ENCODE measurements around the gene MYO3B. TPM values are rescaled to one million over a fixed set of nuclear protein-coding genes. Genes with fewer than 3 reads are reported as not detected.

The MYO3B gene
- total RNA-seq, 1 donor = 0.09 TPM

DNA sequence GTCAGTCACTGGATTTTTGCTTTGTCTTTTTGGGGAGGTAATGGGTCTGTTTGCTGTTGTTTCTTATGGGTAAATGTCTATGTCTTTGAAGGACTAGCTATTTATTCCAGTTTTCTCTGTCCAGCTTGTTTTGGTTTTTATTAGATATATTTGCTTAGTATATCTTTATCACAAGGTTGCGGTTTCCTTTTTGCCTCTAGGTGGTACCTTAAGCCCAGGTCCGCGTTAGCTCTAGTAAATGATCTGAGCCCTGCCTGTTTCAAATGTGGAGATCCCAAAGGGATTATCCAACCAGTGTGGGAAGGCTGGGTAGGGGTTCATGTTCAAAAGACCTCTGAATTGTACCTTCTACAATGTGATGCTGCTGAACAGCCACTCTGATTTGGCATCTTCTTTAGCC is 114.5 kb downstream of the MYO3B start:
- H3K4me3 ChIP-seq (ENCODE audit: low read depth, low read length) = no peak overlapping the region
- no peak for TF ChIP-seq CTCF (IDR thresholded peaks at IDR 0.05; ENCODE audit: insufficient read depth, low read length)
- no peak for DNase-seq (ENCODE audit: low read depth)

DNA sequence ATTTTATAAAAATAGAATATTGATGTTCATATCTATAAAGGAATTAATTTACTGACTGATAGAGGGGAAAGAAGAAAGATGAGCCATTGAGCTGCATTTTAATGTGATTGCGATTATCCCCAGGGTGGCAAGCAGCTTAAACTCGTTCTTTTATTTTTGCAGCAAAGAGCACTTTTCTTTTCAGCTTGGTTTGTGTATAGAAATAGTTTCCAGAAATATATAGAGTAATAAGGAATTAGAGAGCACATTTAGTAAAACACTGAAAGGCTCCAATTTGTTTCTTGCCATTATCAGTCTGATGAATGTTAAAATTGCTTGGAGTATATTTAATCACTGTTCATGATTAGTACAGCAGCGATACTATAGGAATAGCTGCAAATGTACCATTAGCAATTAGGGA is 119.5 kb downstream of the MYO3B start:
- H3K4me3 ChIP-seq (ENCODE audit: low read depth, low read length) = no peak overlapping the region
- no peak for TF ChIP-seq CTCF (IDR thresholded peaks at IDR 0.05; ENCODE audit: insufficient read depth, low read length)
- DNase-seq (ENCODE audit: low read depth) = no peak

DNA sequence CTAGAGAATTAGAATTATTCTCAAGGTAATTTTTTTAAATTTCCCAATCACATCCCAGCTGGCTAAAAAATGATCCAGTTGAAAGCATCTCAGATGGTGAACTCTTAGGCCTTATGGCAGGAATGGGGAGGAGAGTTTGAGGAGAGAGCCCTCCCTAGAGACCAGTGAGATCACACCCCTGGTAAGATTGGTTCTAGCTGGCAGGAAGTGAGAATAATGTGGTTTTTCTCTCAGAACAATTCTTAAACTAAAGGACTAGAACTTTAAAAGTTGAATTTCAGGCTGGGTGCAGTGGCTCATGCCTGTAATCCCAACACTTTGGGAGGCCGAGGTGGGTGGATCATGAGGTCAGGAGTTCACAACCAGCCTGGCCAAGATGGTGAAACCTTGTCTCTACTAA is 120.2 kb downstream of the MYO3B start:
- no peak for TF ChIP-seq CTCF (IDR thresholded peaks at IDR 0.05; ENCODE audit: insufficient read depth, low read length)
- H3K4me3 ChIP-seq (ENCODE audit: low read depth, low read length) = no peak overlapping the region
- no peak for DNase-seq (ENCODE audit: low read depth)

DNA sequence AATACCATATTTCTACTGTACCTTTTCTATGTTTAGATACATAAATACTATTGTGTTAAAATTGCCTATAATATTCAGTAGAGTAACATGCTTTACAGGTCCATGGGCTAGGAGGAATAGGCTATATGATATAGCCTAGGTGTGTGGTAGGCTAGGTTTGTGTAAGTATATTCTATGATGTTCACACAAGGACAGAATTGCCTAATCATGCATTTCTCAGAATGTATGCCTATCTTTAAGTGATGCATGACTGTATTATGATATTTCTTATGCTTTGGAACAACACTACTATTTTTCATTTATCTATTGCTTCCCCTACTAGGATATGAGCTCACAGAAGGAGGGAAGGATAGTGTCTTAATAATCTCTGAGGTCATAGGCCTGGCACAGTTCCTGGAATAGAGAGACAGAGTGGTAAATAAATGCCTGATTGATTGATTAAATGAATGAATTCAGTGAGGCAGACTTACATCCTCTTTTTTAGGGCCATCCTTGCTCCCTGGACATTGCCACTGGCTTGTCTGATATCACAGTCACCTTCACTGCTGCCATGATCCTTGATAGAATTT is 121.0 kb downstream of the MYO3B start:
- no peak for TF ChIP-seq CTCF (IDR thresholded peaks at IDR 0.05; ENCODE audit: insufficient read depth, low read length)
- DNase-seq (ENCODE audit: low read depth) = no peak
- no peak overlapping the region for H3K4me3 ChIP-seq (ENCODE audit: low read depth, low read length)

DNA sequence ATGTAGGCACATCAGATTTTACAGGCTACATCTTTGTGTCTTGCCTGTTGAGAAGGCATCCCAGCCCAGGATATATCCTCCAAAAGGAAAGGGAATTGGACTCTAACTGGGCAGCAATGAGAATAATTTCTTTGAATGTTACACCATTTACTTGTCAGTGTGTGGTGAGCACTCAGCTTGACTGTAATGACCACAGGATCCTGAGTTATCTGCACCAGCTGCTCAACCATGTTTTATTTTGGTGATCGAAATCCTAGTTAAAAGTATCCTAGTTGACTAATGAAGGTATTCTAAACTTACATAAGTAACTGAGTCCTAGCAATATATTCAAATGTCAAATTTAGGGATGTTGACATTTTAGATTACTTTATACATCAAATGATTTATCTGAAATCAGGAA is 123.0 kb downstream of the MYO3B start:
- TF ChIP-seq CTCF (IDR thresholded peaks at IDR 0.05; ENCODE audit: insufficient read depth, low read length) = no peak
- no peak overlapping the region for H3K4me3 ChIP-seq (ENCODE audit: low read depth, low read length)
- DNase-seq (ENCODE audit: low read depth) = no peak

GRCh38 chr2:170301626-170302025 is 123.7 kb downstream of the MYO3B start:
- no peak overlapping the region for H3K4me3 ChIP-seq (ENCODE audit: low read depth, low read length)
- no peak for TF ChIP-seq CTCF (IDR thresholded peaks at IDR 0.05; ENCODE audit: insufficient read depth, low read length)
- no peak for DNase-seq (ENCODE audit: low read depth)

GRCh38 chr2:170305711-170306110 is 127.8 kb downstream of the MYO3B start:
- DNase-seq (ENCODE audit: low read depth) = no peak
- H3K4me3 ChIP-seq (ENCODE audit: low read depth, low read length) = no peak overlapping the region
- no peak for TF ChIP-seq CTCF (IDR thresholded peaks at IDR 0.05; ENCODE audit: insufficient read depth, low read length)

Data from fibroblast of the aortic adventitia (primary cell).